Raji (cell line): ENCODE measurements around the gene XPO5.

Experiments used
- POLR2A ChIP-seq: IDR thresholded peaks from 2 replicates; pipeline ENCODE4 v1.6.1; 2011; ENCODE audit warnings: low read depth, low read length, control low read depth; ENCODE audit not compliant: insufficient read depth

XPO5 gene

DNA sequence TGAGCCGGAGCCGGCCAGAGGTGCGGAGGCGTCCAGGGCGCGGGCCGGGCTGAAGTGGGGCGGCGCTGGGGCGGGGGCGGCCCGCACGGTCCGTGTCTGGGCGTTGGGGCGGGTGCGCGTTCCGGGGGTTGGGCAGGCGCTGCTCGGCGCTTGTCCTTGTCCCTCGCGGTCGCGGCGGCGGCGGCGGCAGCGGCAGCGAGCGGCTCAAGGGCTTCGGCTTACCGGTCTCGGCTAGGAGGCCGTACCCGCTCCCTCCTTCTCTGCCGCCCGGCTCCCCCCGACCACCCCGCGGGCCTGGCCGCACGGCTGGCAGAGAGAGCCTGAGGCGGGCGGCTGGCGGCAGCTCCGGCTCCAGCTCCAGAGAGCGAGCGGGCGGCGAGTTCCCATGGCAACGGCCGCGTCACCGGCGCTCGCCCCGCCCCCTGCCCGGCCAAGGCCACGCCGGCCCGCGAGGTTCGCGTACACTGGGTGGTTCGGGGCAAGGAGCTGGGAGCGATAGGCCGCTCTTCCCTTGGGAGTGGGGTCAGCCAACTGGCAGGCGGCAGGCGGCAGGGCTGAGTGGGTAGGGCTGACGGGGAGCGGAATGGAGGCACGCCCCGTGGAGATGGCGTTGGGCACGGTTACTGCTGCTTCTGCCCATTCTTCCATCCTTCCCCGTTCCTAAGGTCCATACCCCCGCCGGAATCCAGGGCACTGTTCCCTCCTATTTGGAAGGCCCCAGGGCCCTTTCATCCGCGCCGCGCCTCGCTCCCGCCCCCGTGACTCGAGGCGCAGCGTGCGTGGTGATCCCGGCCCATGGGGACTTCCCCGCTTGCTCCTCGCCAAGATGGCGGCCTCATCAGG is 65.6 kb downstream of the XPO5 start, which contains the start of gene LRRC73:
Gene LRRC73, minus strand, starts transcription at position 363 of the 843 bp plus-strand sequence. CDS start 561 bp downstream, outside the sequence.
- no peak for TF ChIP-seq POLR2A

DNA sequence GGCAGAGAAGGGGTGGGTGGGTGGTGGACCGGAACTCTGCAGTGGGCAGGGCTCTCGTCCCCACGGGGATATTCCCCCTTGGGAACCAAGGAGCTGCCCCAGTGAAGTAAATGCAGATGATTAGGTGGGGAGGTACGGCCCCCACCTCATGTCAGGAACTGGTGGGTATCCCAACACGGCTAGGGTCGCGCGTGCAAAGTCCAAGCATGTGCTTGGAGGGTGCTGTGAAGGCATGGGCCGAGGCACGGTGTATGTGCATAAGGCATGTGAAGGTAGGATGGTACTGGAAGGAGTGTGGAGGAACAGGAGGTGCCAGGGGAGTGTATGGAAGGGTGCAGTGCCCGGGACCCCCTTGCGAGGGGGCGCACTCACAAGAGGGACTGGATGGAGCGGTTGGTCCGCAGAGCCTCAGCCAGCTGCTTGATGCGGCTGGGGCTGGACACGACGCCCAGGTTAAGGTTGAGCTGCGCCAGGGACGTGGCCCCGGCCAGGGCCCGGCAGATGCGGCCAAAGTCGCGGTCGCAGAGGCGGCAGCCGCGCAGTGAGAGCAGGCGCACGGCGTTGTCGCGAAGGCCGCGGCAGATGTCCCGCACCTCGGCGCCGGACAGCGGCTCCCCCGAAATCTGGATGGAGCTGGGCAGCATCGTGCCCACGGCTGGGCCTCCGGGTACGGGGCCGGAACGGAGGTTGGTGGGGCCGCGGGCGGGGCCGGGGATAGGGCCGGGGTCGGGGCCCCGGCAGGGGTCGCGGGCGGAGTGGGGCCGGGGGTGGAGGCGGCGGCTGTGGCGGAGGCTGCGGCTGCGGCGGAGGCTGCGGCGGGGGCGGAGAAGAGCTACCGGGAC is 66.5 kb downstream of the XPO5 start:
- TF ChIP-seq POLR2A, result no peak

DNA sequence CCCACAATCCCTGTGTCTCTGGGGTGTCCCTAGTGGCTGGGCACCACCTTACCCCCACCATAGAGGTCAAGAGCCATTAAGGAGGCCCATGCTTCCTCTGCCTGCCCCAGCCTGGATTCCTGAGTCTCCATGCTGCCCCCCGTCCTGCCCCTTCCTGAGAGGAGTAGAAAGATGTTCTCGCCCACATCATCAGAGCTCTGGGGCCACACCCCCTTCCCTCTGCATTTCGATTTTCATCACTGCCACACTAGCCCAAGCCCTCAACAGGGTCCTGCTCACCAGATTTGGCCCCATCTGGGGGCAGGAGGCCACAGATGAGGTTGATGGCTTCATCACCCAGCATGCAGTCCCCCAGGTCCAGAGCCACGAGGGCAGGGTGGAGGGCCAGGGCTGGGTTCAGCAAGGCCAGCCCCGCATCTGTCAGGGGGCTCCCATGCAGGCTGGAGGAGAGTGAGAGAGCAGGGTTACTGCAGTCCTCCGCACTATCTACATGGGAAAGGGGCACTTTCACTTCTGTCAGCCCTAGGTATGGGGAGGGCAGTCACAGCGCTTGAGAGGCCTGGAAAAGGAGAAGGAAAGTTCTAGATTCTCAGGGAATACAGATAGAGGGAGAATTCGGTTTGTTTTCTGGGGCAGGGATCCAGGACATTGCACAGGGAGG is 67.2 kb downstream of the XPO5 start:
- no peak for TF ChIP-seq POLR2A

DNA sequence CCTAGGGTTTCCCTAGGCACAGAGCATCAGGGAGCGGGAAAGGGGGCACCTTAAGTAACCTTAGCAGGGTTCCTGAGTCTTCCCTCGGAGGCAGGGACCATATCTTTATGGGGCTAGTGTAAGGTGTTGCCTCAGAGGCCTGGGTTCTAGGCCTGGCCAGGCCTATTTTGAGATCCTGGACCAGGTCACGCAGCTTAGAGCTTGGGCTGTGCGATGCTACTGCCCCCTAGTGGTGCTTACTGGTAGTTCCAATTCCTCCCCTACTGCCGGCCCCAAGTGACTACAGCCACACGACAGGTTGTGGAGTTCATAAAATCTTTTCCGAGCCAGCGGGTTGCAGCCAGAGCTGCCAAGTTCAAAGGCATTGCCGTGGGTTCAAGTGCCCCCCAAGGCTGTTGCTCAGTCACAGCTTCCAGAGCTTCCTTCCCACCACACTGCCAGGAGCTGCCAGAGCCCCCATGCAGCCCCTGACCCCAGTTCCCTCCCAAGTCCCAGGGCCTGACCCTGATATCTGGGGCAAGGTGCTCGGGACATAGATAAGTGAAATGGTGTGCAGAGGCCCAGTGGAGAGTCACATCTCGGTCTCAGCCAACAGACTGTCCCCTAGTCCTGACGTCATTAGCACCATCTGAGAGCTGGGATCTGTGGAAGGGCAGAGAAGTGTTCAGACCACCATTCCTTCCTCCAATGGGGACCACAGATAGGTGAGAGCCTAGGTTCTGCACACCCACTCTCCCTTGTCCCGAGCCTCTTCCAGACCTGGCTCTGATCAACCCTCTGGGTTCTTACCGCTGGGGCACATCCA is 69.0 kb downstream of the XPO5 start:
- no peak for TF ChIP-seq POLR2A

DNA sequence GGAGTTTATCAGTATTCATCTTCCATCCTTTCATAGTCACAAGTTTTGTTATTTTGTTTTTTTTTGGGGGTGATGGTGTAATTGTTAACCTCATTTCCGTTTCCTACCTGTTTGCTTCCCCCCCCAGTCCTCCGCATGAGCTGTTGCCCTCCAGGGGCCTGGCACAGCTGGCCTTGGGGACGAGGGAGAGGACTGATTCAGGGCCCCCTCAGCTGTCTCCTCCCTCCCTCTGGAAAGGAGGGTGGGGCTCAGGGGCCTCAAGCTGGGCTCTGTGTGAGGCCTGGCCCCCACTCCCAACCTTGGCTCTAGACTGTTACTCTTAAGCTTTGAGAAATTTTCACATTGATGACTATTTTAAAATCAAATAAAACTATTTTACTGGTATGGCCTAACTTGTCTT is 69.7 kb downstream of the XPO5 start:
- no peak for TF ChIP-seq POLR2A

DNA sequence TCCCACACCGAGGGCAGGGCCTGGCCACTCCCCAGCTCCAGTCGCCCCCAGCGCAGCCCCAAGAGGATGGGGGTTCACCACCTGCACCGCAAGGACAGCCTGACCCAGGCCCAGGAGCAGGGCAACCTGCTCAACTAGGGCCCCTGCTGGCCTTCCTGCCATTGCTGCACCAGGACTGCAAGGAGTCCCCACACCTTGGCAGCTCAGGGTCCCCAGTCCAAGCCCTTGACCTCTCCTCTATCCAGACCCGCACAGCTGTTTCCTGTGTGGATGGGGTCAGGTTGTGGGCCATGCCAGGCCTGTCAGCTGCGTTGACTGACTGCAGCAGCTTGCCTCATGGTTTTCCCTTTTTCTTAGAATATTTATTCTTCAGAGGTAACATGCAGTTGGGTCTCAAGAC is 70.1 kb downstream of the XPO5 start:
- no peak for TF ChIP-seq POLR2A

DNA sequence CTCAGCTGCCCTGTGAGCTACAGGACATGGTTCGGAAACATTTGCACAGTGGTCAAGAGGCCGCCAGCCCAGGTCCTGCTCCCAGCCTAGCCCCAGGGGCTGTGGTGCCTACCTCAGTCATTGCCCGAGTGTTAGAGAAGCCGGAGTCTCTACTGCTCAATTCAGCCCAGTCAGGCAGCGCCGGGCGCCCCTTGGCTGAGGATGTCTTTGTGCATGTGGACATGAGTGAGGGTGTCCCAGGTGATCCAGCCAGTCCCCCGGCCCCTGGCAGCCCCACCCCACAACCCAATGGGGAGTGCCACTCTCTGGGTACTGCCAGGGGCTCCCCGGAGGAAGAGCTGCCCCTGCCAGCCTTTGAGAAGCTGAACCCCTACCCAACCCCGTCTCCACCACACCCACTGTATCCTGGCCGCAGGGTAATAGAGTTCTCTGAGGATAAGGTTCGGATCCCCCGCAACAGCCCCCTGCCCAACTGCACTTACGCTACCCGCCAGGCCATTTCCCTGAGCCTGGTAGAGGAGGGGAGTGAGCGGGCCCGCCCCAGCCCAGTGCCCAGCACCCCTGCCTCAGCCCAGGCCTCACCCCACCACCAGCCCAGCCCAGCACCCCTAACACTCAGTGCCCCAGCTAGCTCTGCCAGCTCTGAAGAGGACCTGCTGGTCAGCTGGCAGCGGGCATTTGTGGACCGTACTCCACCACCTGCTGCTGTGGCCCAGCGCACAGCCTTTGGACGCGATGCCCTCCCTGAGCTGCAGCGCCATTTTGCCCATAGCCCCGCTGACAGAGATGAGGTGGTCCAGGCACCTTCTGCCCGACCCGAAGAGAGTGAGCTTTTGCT is 70.9 kb downstream of the XPO5 start:
- TF ChIP-seq POLR2A, result no peak

DNA sequence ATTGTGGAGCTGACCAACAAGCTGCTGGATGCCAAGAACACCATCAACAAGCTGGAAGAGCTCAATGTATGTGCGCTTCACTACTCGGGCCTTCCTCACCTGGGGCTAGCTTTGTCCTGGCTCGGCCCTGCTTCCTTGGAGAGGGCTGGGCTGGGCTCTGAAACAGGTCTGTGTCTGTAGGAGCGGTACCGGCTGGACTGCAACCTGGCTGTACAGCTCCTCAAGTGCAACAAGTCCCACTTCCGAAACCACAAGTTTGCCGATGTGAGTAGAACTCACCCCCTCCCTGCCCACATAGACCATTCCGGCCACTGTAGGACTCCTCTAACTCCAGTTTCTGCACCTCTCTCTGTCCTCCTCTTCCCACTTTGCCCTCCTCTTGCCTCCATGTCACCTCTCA is 72.4 kb downstream of the XPO5 start:
- TF ChIP-seq POLR2A, result no peak

DNA sequence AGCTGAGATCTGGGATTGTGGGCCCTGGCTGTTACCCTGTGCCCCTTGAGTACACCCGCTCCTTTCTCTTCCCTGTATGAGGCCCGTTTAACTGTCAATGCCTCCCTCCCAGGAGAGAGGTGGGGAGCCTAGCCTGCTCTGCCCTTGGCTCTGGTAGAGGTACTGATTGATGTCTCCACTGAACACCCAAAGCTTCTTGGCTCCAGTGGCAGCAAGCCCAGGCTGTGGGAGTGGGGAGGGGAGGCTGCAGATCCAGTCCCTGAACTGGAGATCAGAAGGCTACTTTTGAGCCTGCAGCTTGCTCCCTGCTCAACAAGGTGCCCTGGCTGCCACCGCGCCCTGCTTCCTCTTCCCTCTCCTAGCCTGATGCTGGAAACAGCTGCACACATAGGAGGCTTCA is 73.2 kb downstream of the XPO5 start:
- no peak for TF ChIP-seq POLR2A

DNA sequence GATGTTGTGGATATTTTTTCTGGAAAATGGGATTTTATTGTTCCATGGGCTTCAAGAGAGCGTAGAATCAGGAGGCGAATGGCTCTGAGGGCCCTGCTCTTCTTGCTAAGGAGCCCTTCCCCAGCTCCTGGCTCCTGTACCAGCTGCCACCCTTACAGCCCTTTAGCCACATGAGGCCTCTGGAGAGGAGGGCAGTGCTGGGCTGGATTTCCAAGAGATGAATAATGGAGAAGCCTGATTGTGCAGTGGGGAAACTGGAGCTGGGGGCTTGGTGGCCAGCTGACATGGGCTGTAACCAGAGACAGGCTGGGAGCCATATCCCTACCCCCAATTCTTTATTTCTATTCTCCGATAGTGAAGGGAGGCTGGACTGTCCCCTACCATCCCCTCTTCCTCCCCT is 74.9 kb downstream of the XPO5 start:
- no peak for TF ChIP-seq POLR2A

DNA sequence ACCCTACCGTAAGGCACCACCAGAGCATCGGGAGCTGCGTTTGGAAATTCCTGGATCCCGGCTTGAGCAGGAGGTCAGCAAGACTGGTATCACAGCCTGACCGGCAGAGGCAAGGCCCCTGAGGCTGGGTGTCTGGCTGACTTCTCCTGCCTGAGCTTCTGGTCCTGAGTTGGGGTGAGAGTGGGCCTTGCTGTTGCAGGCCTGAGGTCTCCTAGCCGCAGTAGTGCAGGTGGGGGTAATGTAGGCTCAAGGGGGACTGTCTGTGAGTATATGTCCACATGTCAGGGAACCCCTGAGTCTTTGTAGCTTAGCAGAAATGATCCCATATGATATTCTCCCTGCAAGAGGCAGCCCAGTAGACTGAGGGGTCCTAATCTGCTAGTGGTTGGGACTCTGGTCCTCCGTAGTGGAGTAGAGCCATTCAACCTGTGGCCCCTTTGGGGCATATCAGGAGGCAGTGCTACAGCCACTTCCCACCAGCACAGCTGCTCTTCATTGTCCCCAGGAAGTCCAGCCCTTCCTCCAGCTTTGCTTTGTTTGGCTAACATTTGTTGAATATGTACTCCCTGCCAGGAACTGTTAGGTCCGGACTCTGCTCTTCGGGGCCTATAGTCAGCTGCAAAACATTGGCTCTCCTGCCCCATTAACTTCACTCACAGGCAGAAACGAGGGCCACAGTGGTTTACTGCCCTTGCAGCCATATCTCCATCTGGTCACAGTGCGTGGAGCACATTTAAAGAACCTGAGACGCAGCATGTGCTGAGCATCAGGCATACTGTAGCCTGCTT is 76.6 kb downstream of the XPO5 start:
- TF ChIP-seq POLR2A, result no peak

DNA sequence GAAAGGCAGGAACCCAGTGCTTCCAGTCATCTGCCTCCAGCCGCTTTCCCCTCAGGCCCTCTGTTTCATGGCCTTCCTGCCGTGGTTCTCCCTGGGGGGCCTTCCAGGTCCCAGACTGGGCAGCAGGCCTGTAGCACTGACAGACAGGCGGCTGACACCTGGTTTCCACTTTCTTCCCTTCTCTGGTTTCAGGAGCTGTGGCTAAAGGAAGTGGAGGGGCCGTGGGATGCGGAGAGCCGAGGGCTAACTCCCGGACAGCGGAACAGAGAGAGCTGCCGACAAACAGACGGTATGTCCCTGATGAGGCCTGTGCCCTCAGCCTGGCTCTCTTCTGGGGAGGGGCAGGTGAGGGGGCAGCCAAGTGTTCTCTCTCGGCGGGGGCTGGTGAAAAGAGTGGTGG is 78.1 kb downstream of the XPO5 start:
- no peak for TF ChIP-seq POLR2A

DNA sequence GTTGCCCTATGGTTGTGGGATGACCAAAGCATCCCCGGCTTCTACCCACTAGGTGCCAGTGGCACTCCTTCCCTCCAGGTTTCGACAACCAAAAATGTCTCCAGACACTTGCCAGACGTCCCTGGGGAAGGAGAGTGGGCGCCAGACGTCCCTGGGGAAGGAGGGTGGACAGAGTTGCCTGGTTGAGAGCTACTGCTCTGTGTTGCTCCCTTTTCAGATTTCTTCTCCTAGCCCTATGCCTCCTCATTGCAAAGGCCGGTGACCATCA is 78.8 kb downstream of the XPO5 start:
- TF ChIP-seq POLR2A, result no peak
